Cerebellar nuclear complex (tissue), 1 donor: ENCODE measurements around the gene CFAP54.
"Not testable (repeated sequence)": the region's sequence is repeated elsewhere in the genome, so short reads cannot be mapped to it uniquely, and the experiment has no call there.

ENCODE experiments used
- DNase-seq, 2 experiments: peaks; one replicate each; lab custom pipeline; 2025; lab: John Stamatoyannopoulos, UW

Gene CFAP54

GRCh38 chr12:96489392-96490056 lies at the start of gene CFAP54:
Gene CFAP54 (plus strand): TSS chr12:96489577. CDS start chr12:96489610, 33 bp downstream.
- peak in 1 of 2 experiments; percentile 69 for DNase-seq

GRCh38 chr12:96441816-96442215 lies 47.6 kb upstream of the CFAP54 start:
- no peak for DNase-seq

GRCh38 chr12:96442906-96443305 lies 46.5 kb upstream of the CFAP54 start:
- DNase-seq, result no peak

- no peak for DNase-seq
Measured at GRCh38 chr12:96444399-96444798, 45.0 kb upstream of the CFAP54 start.

- DNase-seq, result no peak
Measured at GRCh38 chr12:96445691-96446583, 43.4 kb upstream of the CFAP54 start.

GRCh38 chr12:96447256-96447655 lies 42.1 kb upstream of the CFAP54 start:
- DNase-seq, result no peak

- no peak for DNase-seq
Measured at GRCh38 chr12:96448300-96448699, 41.1 kb upstream of the CFAP54 start.

- no peak for DNase-seq
Measured at GRCh38 chr12:96452261-96452922, 37.0 kb upstream of the CFAP54 start.

GRCh38 chr12:96454396-96454795 lies 35.0 kb upstream of the CFAP54 start:
- DNase-seq, result no peak

GRCh38 chr12:96456265-96456974 lies 33.0 kb upstream of the CFAP54 start:
- DNase-seq, result no peak

GRCh38 chr12:96457191-96457930 lies 32.0 kb upstream of the CFAP54 start:
- DNase-seq, result no peak

- DNase-seq, result not testable (repeated sequence)
Measured at GRCh38 chr12:96459281-96459680, 30.1 kb upstream of the CFAP54 start.

GRCh38 chr12:96462571-96463280 lies 26.7 kb upstream of the CFAP54 start:
- DNase-seq, result peak; percentile 28 to 94

GRCh38 chr12:96465896-96466295 lies 23.5 kb upstream of the CFAP54 start:
- DNase-seq, result no peak

- no peak for DNase-seq
Measured at GRCh38 chr12:96466939-96467751, 22.2 kb upstream of the CFAP54 start.

- no peak for DNase-seq
Measured at GRCh38 chr12:96471368-96472050, 17.9 kb upstream of the CFAP54 start.

GRCh38 chr12:96472384-96472783 lies 17.0 kb upstream of the CFAP54 start:
- no peak for DNase-seq

- DNase-seq, result no peak
Measured at GRCh38 chr12:96473394-96474093, 15.8 kb upstream of the CFAP54 start.

GRCh38 chr12:96474206-96474605 lies 15.2 kb upstream of the CFAP54 start:
- no peak for DNase-seq
